NAMALWA (cell line): ENCODE measurements around the gene TMEM94.
"Not testable (repeated sequence)": the region's sequence is repeated elsewhere in the genome, so short reads cannot be mapped to it uniquely, and the experiment has no call there.

Experiments
- DNase-seq: peaks from one replicate; pipeline ENCODE4 v3.0.0-alpha.2; 2015; ENCODE audit warnings: low spot score

TMEM94 gene

DNA sequence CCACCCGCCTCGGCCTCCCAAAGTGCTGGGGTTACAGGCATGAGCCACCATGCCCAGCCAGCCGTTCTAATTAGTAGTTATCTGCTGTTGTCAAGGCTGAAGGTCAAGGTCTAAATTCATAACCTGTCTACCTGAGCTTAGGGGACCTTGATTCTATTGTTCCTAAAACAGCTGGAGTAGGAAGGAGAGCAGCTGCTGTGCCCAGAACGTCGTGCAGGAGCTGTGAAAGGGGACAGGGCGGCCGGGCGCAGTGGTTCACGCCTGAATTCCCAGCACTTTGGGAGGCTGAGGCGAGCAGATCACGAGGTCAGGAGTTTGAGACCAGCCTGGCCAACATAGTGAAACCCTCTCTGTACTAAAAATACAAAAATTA lies 21.0 kb downstream of the TMEM94 start:
- DNase-seq, result not testable (repeated sequence)

DNA sequence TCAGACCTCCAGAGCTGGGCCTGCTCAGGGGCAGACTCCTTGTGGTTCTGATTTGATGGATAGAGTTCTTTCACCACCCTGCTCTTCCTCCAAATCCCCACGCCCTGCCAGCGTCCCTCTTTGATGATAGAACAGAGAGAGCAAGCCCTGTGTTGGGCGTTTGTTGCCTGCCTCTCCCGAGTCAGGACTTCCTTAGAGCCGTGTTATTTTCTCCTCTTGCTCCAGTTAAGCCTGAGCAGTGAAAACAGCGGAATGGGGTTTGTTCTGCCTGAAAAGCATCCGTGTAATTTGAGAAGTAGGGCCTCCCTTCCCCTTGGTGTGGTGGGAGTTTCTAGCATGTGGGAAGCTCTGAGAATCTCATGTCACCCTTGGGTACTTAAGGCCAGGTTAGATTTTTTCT lies 22.1 kb downstream of the TMEM94 start:
- DNase-seq, result no peak

DNA sequence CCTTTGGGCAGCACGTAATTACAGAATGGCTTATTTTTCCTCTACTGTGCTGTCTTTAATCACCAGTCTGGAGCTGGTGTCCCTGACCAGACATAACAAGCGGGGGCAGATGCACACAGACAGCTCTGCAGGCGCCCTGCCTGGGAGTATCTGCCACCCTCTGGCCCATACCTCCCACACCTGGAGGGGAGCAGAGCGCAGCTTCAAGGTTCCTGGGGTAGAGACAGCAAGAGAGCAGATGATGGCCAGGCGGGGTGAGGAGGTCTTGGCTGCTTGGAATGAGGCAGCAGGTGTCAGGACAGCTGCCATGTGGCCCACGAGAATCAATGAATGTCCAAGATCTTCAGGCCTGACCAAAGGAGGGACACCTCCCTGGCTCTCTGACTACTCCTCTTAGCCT lies 23.8 kb downstream of the TMEM94 start:
- no peak for DNase-seq

DNA sequence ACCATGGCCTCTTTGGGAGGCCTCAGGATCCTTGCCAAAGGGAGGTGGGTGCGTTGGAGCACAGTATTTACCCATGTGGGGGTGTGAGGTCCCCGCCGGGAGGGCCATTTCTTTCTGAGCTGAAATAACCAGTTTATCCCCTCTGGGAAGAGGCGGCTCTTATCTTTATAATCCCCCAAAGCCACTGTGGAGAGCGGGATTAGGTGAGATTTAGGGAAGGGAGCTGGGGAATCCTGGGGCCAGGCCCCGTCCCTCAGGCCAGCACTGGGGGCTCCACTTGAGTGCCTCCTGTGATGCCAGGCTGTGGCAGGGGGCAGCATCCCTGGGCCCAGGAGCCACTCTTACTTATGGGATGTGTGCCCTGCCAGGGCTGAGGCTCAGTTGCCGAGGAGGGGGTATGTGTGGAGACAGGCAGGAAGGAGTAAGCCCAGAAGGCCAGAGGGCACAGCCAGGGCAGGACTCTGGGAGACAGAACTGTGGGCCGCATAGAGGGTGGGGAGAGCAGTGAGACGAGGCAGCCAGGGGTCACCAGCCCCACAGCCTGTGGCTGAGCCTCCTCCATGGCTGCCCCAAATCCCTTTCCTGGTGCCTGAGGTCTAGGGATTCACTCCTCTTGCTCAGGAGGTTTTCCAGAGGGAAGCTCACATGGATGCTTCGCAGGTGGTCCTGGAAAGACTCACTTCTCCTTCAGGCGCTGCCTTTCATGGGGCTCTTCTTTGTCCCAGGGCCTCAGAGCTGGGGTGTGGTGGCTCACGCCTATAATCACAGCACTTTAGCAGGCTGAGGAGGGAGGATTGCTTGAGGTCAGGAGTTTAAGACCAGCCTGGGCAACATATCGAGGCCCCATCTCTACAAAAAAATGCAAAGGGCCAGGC lies 25.0 kb downstream of the TMEM94 start:
- no peak for DNase-seq

DNA sequence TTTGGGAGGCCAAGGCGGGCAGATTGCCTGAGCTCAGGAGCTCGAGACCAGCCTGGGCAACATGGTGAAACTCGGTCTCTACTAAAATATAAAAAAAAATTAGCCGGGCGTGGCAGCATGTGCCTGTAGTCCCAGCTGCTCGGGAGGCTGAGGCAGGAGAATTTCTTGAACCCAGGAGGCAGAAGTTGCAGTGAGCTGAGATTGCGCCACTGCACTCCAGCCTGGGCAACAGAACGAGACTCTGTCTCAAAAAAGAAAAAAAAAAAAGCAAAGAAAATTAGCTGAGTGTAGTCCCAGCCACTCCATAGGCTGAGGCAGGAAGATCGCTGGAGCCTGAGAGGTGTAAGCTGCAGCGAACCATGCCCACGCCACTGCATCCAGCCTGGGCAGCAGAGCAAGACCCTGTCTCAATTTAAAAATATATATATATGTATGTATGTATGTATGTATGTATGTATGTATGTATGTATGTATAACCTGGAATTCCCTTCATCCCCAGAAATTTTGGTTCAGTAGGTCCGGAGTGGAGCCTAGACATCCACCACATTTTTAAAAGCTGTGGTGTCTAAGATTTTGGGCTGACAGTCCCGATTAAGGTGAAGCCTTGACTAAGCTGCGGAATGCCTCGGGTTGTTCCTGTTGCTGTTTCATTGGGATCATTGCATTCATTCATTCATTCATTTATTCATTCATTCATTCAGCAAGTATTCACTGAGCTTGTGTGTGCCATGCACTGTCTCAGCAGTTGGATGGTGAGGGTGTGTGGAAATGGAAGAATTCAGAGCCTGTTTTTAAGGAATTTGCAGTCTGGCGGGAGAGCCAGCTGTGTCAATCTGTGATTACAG lies 25.9 kb downstream of the TMEM94 start:
- no peak for DNase-seq

DNA sequence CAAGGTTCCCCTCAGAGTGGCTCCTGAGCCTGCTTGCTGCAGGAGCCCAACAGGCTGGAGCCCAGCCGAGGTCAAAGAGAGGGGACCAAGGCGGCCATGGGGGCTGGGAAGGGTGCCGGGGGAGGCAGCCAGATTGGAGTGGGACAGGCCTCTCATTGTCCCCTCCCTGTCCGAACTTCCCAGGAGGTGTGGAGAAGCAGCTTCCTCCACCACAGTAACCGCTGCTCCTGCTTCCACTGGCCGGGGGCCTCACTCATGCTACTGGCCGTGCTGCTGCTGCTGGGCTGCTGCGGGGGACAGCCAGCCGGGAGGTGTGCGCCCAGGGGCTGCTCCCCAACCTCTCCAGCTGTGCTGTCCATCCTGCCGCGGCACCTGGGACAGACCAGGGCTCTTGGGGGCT lies 29.3 kb downstream of the TMEM94 start:
- no peak for DNase-seq

DNA sequence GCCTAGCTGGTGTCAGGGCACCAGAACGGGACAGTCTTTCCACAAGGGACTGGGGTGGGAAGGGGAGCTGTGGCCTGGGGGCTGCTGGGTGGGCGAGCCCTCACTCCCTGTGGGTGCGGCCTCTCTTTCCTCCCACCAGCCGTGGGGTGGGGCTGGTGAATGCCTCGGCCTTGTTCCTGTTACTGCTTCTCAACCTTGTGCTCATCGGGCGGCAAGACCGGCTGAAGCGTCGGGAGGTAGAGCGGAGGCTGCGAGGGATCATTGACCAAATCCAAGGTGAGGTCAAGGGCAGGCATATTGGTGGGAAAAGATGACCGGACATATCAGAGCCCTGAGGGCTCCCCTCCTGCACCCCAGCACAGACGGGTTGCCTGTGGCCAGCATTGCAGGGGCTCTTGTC lies 29.7 kb downstream of the TMEM94 start:
- no peak for DNase-seq

DNA sequence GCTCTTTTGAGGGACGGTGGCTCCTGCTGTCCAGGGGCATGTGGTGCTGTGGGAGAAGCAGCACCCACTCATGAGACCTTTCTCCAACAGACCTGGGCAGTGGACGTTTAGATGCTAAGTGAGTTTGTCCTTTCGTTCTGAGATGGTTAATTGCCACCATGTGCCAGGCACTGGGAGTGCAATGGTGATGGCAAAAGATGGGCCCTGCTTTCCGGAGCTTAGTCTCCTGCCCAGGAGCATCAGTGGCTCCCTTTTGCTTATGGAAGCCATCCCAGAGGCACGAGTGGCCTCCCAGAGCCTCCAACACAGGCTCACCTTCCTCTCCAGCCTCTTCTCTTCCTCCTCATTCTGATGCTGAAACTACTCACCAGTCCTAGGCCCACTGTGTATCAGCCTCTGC lies 30.5 kb downstream of the TMEM94 start:
- DNase-seq, result no peak

DNA sequence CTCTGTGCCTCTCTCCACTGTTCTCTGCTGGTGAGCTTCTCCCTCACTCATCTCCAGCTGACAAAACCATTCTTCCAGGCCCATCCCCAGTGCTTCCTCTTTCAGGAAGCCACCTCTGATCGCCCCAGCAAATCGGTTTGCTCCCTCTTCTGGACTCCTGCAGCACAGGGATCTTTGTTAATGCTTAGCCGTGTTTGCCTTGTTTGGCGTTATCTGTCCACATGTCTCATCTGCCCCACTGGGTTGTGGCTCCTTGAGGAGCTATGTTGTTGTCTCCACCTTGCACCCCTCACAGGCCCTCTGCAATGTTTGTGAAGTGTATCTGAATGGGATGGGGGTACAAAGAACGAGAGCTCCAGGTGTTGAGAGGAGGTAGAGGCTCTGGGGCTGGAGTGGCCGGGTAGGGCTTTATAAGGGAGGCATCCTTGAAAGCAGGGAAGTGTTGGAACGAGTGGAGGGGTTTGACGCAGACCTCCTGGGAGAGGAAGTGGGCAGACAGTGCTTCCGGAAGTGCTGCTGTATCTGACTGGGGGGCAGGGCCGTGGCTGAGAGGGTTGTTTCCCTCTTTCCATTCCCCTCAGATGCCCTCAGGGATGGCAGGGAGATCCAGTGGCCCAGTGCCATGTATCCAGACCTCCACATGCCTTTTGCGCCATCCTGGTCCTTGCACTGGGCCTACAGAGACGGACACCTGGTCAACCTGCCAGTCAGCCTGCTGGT lies 31.1 kb downstream of the TMEM94 start:
- DNase-seq, result no peak

DNA sequence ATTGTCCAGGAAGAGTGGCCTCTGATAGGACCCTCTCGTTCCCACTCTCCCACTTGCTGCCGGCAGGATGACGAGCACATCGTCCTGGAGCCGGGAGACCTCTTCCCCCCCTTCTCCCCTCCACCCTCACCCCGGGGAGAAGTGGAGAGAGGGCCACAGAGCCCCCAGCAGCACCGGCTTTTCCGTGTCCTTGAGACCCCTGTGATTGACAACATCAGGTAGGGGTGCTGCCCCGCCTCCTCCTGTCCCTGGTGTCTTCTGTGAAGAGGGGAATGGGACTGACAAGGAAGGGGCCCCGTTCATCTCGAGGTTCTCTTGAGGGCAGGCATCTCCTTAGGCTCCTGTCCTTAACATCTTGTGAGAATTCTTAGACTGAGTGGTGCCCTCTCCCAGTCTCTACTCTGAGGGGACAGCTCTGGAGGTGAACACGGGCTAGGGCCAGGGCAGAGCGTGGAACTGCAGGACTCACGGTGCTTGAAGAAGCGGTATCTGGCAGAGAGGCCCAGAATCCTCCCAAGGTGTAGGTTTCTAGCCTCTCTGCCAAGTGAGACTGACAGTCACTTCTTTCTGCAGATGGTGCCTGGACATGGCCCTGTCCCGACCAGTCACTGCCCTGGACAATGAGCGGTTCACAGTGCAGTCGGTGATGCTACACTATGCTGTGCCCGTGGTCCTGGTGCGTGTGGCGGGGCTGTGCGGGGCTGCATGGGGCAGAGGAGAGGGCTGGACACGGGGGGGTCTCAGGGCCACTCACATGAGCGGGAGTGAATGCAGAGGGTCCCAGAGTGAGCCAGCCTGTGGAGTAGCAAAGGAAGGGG lies 32.5 kb downstream of the TMEM94 start:
- no peak for DNase-seq

DNA sequence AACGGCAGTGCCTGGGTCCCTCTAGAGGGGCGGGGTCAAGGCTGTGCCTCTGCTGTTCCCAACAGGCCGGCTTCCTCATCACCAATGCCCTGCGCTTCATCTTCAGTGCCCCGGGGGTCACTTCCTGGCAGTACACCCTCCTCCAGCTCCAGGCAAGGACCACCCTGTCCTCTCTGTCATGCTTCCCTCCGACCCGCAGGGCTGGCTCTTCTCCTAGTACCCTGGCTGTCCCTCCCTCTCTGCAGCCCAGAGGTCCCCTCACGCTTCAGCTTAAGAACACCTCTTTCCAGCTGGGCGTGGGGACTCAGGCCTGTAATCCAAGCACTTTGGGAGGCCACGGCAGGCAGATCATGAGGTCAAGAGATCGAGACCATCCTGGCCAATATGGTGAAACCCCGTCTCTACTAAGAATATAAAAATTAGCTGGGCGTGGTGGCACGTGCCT lies 33.1 kb downstream of the TMEM94 start:
- DNase-seq, result no peak

DNA sequence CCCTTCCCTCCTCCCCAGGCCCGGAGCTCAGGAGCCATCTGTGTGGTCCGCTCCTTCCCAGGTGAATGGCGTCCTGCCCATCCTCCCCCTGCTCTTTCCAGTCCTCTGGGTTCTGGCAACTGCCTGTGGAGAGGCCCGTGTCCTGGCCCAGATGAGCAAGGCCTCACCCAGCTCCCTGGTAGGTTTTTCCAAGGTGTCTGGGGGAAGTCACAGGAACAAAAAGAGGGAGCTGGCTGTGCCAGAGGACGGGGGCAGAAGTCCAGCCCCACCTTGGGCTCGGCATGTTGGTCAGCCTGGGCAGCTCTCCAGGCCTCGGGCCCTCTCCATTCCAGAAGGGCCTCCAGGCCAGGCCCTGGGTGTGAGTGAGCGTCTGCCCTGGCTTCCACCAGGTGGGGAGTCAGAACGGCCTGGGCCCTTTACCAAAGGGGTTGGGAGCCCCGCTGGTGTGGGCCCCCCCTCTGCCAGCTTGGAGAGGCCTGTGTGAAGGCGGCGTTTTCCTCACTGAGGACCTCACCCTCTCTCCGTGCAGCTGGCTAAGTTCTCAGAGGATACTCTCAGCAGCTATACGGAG lies 33.8 kb downstream of the TMEM94 start:
- DNase-seq, result no peak

DNA sequence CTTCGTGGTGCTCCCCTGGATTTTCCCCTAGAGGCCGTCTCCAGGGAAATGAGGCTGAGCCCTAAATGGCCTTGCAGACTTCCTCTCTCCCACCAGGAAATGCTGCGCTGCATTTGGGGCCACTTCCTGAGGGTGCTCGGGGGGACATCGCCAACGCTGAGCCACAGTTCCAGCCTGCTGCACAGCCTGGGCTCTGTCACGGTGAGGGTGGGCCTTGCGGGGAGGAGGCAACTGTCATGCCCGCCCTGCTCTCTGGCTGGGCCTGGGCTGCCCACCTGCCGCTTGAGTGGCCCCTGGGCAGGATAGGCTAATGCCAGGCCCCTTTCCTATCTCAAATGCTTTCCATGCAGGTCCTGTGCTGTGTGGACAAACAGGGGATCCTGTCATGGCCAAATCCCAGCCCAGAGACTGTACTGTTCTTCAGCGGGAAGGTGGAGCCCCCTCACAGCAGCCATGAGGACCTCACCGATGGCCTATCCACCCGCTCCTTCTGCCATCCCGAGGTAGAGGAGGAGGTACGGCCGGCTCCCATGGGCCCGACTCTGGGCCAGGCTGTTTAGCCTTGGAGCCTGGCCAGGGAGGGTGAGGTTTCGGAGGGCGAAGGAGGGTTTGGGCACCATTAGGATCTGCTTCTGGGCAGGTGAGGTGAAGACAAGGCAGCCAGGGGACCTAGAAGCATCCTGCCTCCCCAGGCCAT lies 34.7 kb downstream of the TMEM94 start:
- no peak for DNase-seq

DNA sequence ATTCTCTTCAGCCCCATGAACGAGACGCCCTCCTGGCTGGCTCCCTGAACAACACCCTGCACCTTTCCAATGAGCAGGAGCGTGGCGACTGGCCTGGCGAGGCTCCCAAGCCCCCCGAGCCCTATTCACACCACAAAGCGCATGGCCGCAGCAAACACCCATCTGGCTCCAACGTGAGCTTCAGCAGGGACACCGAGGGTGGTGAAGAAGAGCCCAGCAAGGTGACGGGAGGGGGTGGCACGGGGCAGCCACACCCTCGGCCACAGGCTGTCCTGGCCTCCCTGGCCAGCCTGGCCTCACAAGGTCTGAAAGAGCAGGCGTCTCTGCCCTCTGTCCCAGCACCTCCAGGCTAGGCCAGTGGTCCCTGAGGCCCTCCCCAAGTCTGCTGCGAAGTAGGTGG lies 35.2 kb downstream of the TMEM94 start:
- DNase-seq, result no peak

DNA sequence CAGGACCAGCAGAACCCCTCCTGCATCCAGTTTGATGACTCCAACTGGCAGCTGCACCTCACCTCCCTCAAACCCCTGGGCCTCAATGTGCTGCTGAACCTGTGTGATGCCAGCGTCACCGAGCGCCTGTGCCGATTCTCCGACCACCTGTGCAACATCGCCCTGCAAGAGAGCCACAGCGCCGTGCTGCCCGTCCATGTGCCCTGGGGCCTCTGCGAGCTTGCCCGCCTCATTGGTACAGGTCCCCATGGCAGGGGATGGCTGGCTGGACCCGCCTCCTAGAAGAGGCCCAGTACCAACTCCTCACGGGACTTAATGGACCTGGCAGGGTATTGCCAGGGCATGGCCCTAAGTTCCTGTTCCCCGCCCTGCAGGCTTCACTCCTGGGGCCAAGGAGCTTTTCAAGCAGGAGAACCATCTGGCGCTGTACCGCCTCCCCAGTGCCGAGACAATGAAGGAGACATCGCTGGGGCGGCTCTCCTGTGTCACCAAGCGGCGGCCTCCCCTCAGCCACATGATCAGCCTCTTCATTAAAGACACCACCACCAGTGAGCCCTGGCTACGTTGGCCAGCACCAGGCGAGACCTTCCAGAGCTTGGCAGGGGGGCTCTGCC lies 36.2 kb downstream of the TMEM94 start:
- DNase-seq, result no peak

DNA sequence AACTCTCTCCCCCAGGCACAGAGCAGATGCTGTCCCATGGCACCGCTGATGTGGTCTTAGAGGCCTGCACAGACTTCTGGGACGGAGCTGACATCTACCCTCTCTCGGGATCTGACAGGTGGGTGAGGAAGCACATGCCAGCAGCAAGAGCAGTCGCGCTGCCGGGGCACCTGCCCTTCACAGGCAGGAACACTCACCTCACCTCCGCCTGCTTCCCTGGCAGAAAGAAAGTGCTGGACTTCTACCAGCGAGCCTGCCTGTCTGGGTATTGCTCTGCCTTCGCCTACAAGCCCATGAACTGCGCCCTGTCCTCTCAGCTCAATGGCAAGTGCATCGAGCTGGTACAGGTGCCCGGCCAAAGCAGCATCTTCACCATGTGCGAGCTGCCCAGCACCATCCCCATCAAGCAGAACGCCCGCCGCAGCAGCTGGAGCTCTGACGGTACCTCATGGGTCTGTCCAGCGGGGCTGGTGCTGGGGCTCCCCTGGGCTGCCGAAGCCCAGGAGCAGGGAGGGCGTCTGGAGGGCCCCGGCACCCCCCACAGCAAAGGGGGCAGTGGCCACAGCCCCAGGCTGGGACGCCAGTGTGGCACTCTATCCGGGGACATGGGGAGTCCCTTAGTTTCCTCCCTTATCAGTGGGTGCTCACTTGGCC lies 37.2 kb downstream of the TMEM94 start:
- no peak for DNase-seq

DNA sequence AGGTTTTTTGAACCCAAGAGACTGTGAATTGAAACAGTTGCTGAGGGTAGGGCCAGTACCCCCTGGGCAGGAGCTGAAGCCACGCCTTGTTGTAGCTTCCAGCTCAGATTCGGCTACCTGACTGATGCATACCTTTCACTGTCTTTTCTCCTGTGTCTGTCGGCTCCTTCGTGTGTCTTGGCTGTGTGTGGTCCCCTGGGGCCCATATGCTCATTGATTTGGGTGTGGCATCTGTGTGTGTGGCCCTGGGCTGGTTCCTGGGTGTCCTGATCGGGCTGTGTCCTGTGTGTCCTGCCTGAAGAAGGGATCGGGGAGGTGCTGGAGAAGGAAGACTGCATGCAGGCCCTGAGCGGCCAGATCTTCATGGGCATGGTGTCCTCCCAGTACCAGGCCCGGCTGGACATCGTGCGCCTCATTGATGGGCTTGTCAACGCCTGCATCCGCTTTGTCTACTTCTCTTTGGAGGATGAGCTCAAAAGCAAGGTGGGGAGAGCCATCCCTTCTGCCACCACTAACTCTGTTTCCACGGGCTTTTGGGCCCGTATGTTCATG lies 38.0 kb downstream of the TMEM94 start:
- DNase-seq, result no peak

DNA sequence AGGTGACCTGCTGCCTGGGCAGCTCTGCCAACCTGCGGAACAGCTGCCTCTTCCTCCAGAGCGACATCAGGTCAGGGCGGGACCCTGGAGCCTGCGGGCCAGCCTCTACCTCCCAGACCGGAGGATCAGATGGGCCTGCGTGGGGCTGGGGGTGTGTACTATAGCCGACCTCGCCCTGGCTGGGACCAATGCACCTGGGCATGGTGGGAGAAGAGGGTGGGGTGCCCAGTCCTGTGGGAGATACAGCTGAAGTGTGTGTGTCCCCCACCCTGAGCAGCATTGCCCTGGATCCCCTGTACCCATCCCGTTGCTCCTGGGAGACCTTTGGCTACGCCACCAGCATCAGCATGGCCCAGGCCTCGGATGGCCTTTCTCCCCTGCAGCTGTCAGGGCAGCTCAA lies 39.6 kb downstream of the TMEM94 start:
- DNase-seq, result no peak

DNA sequence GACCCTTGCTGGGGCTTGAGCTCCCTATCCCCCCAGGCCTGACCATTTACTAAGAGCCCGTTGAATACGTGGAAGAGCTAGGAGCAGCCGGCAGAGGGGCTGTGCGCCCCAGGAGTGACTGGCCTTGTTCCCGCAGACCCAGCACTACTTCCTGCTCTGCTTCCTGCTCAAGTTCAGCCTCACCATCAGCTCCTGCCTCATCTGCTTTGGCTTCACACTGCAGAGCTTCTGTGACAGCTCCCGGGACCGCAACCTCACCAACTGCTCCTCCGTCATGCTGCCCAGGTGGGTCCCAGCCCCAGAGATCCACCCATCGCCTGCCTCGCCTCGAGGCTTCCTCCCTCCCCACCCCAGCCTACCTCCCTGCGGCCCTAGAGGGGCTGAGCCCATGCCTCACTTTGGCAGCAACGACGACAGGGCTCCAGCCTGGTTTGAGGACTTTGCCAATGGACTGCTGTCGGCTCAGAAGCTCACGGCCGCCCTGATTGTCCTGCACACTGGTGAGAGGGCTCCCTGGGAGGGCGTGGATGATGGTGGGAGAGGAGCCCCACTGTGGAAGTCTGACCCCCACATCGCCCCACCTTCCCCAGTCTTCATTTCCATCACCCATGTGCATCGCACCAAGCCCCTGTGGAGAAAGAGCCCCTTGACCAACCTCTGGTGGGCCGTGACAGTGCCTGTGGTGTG lies 41.7 kb downstream of the TMEM94 start:
- no peak for DNase-seq
